A549 (cell line): ENCODE data around the gene SARDH. TPM values are rescaled to one million over a fixed set of nuclear protein-coding genes. Genes with fewer than 3 reads are reported as not detected.
A peak's percentile ranks its signal among the peaks of the same experiment; 100 is the strongest.

Experiments
- ATAC-seq, 2 experiments: fragments of 200-7000 bp in 1 of 2; fragments of >200 bp in 1 of 2; cut with Nextera tagmentation in 1 of 2; cut with Tn5 transposase in 1 of 2; 3 replicates each; pipeline versions ENCODE4 v1.8.0 to v1.9.1; 2018 to 2020; ENCODE audit warnings: mild to moderate bottlenecking in 1 of 2, moderate library complexity in 1 of 2
- CTCF ChIA-PET: fragments of 300-600 bp; sonication (Branson Sonifier 250); formaldehyde crosslinking; extraction: SDS; loops from one replicate; lab custom pipeline; 2021; ENCODE audit warnings: antibody characterized with exemption, inconsistent platforms; lab: Yijun Ruan, JAX
- POLR2A ChIA-PET: fragments of 350-600 bp; formaldehyde crosslinking; extraction: SDS; loops from one replicate; lab custom pipeline; 2021; ENCODE audit warnings: antibody characterized with exemption, inconsistent platforms; lab: Yijun Ruan, JAX
- DNase-seq, 2 experiments: peaks; one replicate each; pipeline versions ENCODE4 v3.0.0 to v3.0.0-alpha.2; 2011 to 2016; ENCODE audit warnings: low read depth in 1 of 2, low spot score in 1 of 2
- FAIRE-seq: peaks from 2 replicates; lab custom pipeline; 2011; peaks lifted over from hg19 to GRCh38; lab: Jason Lieb, UNC
- H3K27ac ChIP-seq, 2 experiments: fragments of >200 bp; sonication (Bioruptor Twin); formaldehyde crosslinking; 3 replicates each; pipeline ENCODE4 v1.5.1; 2016 to 2017
- H3K4me1 ChIP-seq: fragments of >200 bp; sonication (Bioruptor Twin); formaldehyde crosslinking; 3 replicates; pipeline ENCODE4 v1.6.1; 2016
- H3K4me2 ChIP-seq: fragments of >200 bp; sonication (Bioruptor Twin); formaldehyde crosslinking; 3 replicates; pipeline ENCODE4 v1.6.1; 2016
- H3K4me3 ChIP-seq: fragments of >200 bp; sonication (Bioruptor Twin); formaldehyde crosslinking; 3 replicates; pipeline ENCODE4 v1.5.1; 2016
- H3K9me3 ChIP-seq: fragments of >200 bp; sonication (Bioruptor Twin); formaldehyde crosslinking; 3 replicates; pipeline ENCODE4 v1.6.1; 2016
- BCL3 ChIP-seq: fragments of >200 bp; sonication (Bioruptor Twin); formaldehyde crosslinking; IDR thresholded peaks from 3 replicates; pipeline ENCODE4 v1.6.1; 2016
- BHLHE40 ChIP-seq: IDR thresholded peaks from 2 replicates; pipeline ENCODE4 v1.6.1; 2012; ENCODE audit warnings: low read depth, low read length, inconsistent platforms
- CBX8 ChIP-seq: fragments of 200-600 bp; sonication (generic); IDR thresholded peaks from 2 replicates; pipeline ENCODE4 v1.6.1; 2016
- EHMT2 ChIP-seq: fragments of 200-600 bp; sonication (generic); IDR thresholded peaks from 2 replicates; pipeline ENCODE4 v1.6.1; 2016; ENCODE audit warnings: antibody characterized with exemption, low read depth, mild to moderate bottlenecking, moderate library complexity
- ELK1 ChIP-seq: fragments of 150-350 bp; IDR thresholded peaks from 2 replicates; pipeline ENCODE4 v1.6.1; 2014; ENCODE audit warnings: low read depth, mild to moderate bottlenecking, low read length
- FOSL2 ChIP-seq, 2 experiments: fragments of 450-650 bp in 1 of 2; fragments of >200 bp in 1 of 2; sonication (Bioruptor Twin) in 1 of 2; formaldehyde crosslinking; IDR thresholded peaks; 2 replicates each; pipeline versions ENCODE4 v1.5.0 to v1.6.1; 2016 to 2020; ENCODE audit warnings: mild to moderate bottlenecking in 1 of 2, moderate library complexity in 1 of 2
- GATA3 ChIP-seq: IDR thresholded peaks from 2 replicates; pipeline ENCODE4 v1.6.1; 2012; ENCODE audit warnings: borderline replicate concordance
- HOXA7 ChIP-seq: fragments of 250-450 bp; sonication (Bioruptor Pico); IDR thresholded peaks from 2 replicates; pipeline ENCODE4 v1.5.0; 2020; ENCODE audit warnings: mild to moderate bottlenecking, moderate library complexity
- HOXB5 ChIP-seq: fragments of 250-450 bp; sonication (Bioruptor Pico); IDR thresholded peaks from 2 replicates; pipeline ENCODE4 v1.5.0; 2020; ENCODE audit warnings: mild to moderate bottlenecking, moderate library complexity
- JUNB ChIP-seq: fragments of >200 bp; sonication (Bioruptor Twin); formaldehyde crosslinking; IDR thresholded peaks from 2 replicates; pipeline ENCODE4 v1.6.1; 2016
- MAFK ChIP-seq: fragments of 450-650 bp; IDR thresholded peaks from 2 replicates; pipeline ENCODE4 v1.6.1; 2014; ENCODE audit not compliant: partially characterized antibody
- MYC ChIP-seq: IDR thresholded peaks from 2 replicates; pipeline ENCODE4 v1.6.1; 2012; ENCODE audit warnings: mild to moderate bottlenecking, inconsistent platforms, low read length, improper control_type of control experiment, borderline replicate concordance
- NFE2L2 ChIP-seq: fragments of 150-350 bp; conservative IDR thresholded peaks from 2 replicates; pipeline ENCODE4 v1.6.1; 2014; ENCODE audit warnings: low read length
- NR3C1 ChIP-seq: fragments of >200 bp; sonication (Bioruptor Twin); formaldehyde crosslinking; IDR thresholded peaks from 3 replicates; pipeline ENCODE4 v1.6.1; 2017
- PHF8 ChIP-seq: fragments of 200-600 bp; sonication (generic); IDR thresholded peaks from 2 replicates; pipeline ENCODE4 v1.6.1; 2016; ENCODE audit warnings: low read depth, mild to moderate bottlenecking, antibody characterized with exemption, moderate library complexity, borderline replicate concordance
- POLR2AphosphoS2 ChIP-seq: conservative IDR thresholded peaks from 2 replicates; pipeline ENCODE4 v1.6.1; 2012; ENCODE audit warnings: low read length, improper control_type of control experiment, inconsistent platforms
- RAD21 ChIP-seq, 2 experiments: fragments of >200 bp in 1 of 2; sonication (Bioruptor Twin) in 1 of 2; formaldehyde crosslinking in 1 of 2; IDR thresholded peaks in 1 of 2; conservative IDR thresholded peaks in 1 of 2; 2 replicates in 1 of 2; 3 replicates in 1 of 2; pipeline ENCODE4 v1.6.1; 2012 to 2018; ENCODE audit warnings: inconsistent platforms in 1 of 2
- RNF2 ChIP-seq: fragments of 200-600 bp; sonication (generic); IDR thresholded peaks from 2 replicates; pipeline ENCODE4 v1.6.1; 2016; ENCODE audit warnings: low read depth, mild to moderate bottlenecking, antibody characterized with exemption, moderate library complexity, borderline replicate concordance
- SMC3 ChIP-seq: fragments of >200 bp; sonication (Bioruptor Twin); formaldehyde crosslinking; IDR thresholded peaks from 3 replicates; pipeline ENCODE4 v1.6.1; 2018; ENCODE audit warnings: inconsistent platforms
- USF2 ChIP-seq: fragments of 450-650 bp; IDR thresholded peaks from 2 replicates; pipeline ENCODE4 v1.6.1; 2014; ENCODE audit warnings: antibody characterized with exemption
- ZFP36 ChIP-seq: fragments of 450-650 bp; IDR thresholded peaks from 2 replicates; pipeline ENCODE4 v1.6.1; 2014; ENCODE audit warnings: borderline replicate concordance; ENCODE audit not compliant: partially characterized antibody
- ZSCAN20 ChIP-seq: fragments of 250-450 bp; sonication (Bioruptor Pico); IDR thresholded peaks from 2 replicates; pipeline ENCODE4 v1.8.0; 2022; ENCODE audit warnings: mild to moderate bottlenecking, moderate library complexity
- WGBS: methylation state at CpG from one replicate; pipeline ENCODE4 v1.1.6; 2017; ENCODE audit errors: missing lambda C conversion rate; 5-methylcytosine and 5-hydroxymethylcytosine counted together
- polyA plus RNA-seq, 4 experiments: library from polyadenylated mRNA; depleted of rRNA in 3 of 4; stranded (reverse); fragments of >200 nt; fragmentation: RNase III in 1 of 4; extraction: RNeasy Plus Mini Kit Qiagen cat#74134 plus additional on column Dnase treatment in 1 of 4; gene quantifications; 2 replicates in 3 of 4; 3 replicates in 1 of 4; pipeline ENCODE4 v1.2.3, GENCODE V29; 2011 to 2017

SARDH gene
- polyA plus RNA-seq, 2 of the 4 experiments (the other 2 are of a cell fraction) = 0.08 TPM; not detected in 1

- no peak for ATAC-seq
- H3K4me1 ChIP-seq = no peaks in the 10 kb centered on the region
- no peak for DNase-seq
- no peak overlapping the region for H3K4me2 ChIP-seq
- H3K4me3 ChIP-seq = no peak overlapping the region
- 25% methylated on average over 8 of the region's 8 CpGs for WGBS
- ChIA-PET POLR2A (no interaction called here), CTCF (no interaction called here)
- no peaks in the 10 kb centered on the region for H3K9me3 ChIP-seq
- no peak for FAIRE-seq
- TF ChIP-seq NR3C1 (no peak), SMC3 (no peak), BCL3 (no peak), BHLHE40 (no peak), FOSL2 (IDR thresholded peaks at IDR 0.05) (no peak), FOSL2 (CRISPR knock-in tag; IDR thresholded peaks at IDR 0.05) (no peak), GATA3 (no peak), POLR2AphosphoS2 (no peak), HOXB5 (CRISPR knock-in tag) (no peak), NFE2L2 (no peak), ELK1 (no peak), MAFK (no peak), RAD21 (conservative IDR thresholded peaks at IDR 0.05 in 1 of 2, IDR thresholded peaks at IDR 0.05 in 1 of 2) (no peak), ZFP36 (no peak), HOXA7 (CRISPR knock-in tag) (no peak), PHF8 (no peak), CBX8 (no peak)
- TF ChIP-seq, all 56 proteins: peak for 0
- no peak overlapping the region for H3K27ac ChIP-seq
These were observed 100.1 kb downstream of the SARDH start for GRCh38 chr9:133638076-133638475.

GRCh38 chr9:133637451-133638055 is 100.6 kb downstream of the SARDH start:
- ATAC-seq = peak in 1 of 2 experiments; percentile 23; a peak in 2 of 6 replicates
- ChIA-PET CTCF (no interaction called here), POLR2A (no interaction called here)
- no peak for FAIRE-seq
- no peak for TF ChIP-seq MAFK
- TF ChIP-seq EHMT2 = no peak
- TF ChIP-seq ZSCAN20 (CRISPR knock-in tag) = no peak
- no peak for TF ChIP-seq RNF2
- TF ChIP-seq MYC = no peak
- no peak for TF ChIP-seq RAD21 (conservative IDR thresholded peaks at IDR 0.05 in 1 of 2, IDR thresholded peaks at IDR 0.05 in 1 of 2)
- TF ChIP-seq USF2 = no peak
- no peak for TF ChIP-seq JUNB
- no peak for TF ChIP-seq PHF8
- TF ChIP-seq HOXA7 (CRISPR knock-in tag) = no peak
- WGBS = 50% methylated on average over 12 of the region's 12 CpGs
- Histone ChIP-seq H3K9me3 (no peaks in the 10 kb centered on the region), H3K4me2 (no peak overlapping the region), H3K27ac (no peak overlapping the region), H3K4me3 (no peak overlapping the region), H3K4me1 (no peaks in the 10 kb centered on the region)
- DNase-seq = no peak
